ENCODE results near the gene MRE11. TPM values are rescaled to one million over a fixed set of nuclear protein-coding genes. Genes with fewer than 3 reads are reported as not detected.
"Not testable (repeated sequence)": the region's sequence is repeated elsewhere in the genome, so short reads cannot be mapped to it uniquely, and the experiment has no call there.

Gene MRE11
- polyA plus RNA-seq, 1 donor (not counting 4 experiments of a cell fraction or from before 2014, with no cell fraction given): 12.4 TPM

DNA sequence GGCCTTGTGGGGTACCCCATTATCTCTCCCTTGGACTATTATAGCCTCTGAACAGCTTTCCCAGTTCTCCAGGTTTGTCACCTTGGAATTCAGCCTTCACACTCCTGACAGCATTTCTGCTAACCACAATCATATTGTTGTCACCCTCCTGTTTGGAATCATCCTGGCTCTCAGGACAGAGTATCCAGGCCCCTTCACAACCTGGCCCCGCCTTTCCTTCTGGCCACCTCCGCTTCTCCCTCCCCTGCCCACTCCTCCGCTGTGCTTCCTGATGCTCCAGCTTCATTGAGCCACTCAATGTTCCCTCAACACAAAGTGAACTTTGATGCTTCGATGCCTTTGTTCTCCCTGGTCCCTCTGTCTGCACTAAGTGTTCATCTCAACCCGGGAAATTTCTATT is 95.5 kb downstream of the MRE11 start:
- peaks cover 32% of the 10 kb centered on the region for H3K27me3 ChIP-seq (ENCODE audit: control insufficient read depth, extremely low read depth, insufficient read depth, low read length)
- DNase-seq (ENCODE audit: low read depth, low spot score) (no peak), FAIRE-seq (no peak)
- H4K20me1 ChIP-seq (ENCODE audit: control insufficient read depth, extremely low read depth, insufficient read depth, low read length): no peaks in the 10 kb centered on the region
- H3K79me2 ChIP-seq (ENCODE audit: control insufficient read depth, insufficient read depth, low read length): no peaks in the 10 kb centered on the region
- H3K4me2 ChIP-seq (ENCODE audit: control insufficient read depth, extremely low read depth, insufficient read depth, low read depth, low read length): no peak overlapping the region
- H3K27ac ChIP-seq (ENCODE audit: control insufficient read depth, insufficient read depth, low read length): no peak overlapping the region
- no peaks in the 10 kb centered on the region for H3K9me1 ChIP-seq (ENCODE audit: control insufficient read depth, extremely low read depth, insufficient read depth, low read length)
- H3K4me3 ChIP-seq (ENCODE audit: control insufficient read depth in 2 of 3, extremely low read depth in 1 of 3, insufficient read depth in 2 of 3, low read depth in 1 of 3, low read length in 3 of 3): no peak overlapping the region
- dilution Hi-C loops (cut with MboI; ENCODE audit: extremely low pct_ligation_motif_present, low sequenced_read_pairs): no loop called here
- H3K4me1 ChIP-seq (ENCODE audit: control insufficient read depth, extremely low read depth, insufficient read depth, low read length): peaks cover 11% of the 10 kb centered on the region
- no peaks in the 10 kb centered on the region for H3K9me3 ChIP-seq (ENCODE audit: control insufficient read depth, low read depth, low read length)
- H3K9ac ChIP-seq (ENCODE audit: control insufficient read depth, extremely low read depth, insufficient read depth, low read length): no peak overlapping the region
- no peaks in the 10 kb centered on the region for H3K36me3 ChIP-seq (ENCODE audit: control insufficient read depth in 2 of 2, extremely low read depth in 1 of 2, insufficient read depth in 2 of 2, low read length in 2 of 2)
- TF ChIP-seq, protein P1, sequence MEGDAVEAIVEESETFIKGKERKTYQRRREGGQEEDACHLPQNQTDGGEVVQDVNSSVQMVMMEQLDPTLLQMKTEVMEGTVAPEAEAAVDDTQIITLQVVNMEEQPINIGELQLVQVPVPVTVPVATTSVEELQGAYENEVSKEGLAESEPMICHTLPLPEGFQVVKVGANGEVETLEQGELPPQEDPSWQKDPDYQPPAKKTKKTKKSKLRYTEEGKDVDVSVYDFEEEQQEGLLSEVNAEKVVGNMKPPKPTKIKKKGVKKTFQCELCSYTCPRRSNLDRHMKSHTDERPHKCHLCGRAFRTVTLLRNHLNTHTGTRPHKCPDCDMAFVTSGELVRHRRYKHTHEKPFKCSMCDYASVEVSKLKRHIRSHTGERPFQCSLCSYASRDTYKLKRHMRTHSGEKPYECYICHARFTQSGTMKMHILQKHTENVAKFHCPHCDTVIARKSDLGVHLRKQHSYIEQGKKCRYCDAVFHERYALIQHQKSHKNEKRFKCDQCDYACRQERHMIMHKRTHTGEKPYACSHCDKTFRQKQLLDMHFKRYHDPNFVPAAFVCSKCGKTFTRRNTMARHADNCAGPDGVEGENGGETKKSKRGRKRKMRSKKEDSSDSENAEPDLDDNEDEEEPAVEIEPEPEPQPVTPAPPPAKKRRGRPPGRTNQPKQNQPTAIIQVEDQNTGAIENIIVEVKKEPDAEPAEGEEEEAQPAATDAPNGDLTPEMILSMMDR (optimal IDR thresholded peaks at IDR 0.05 in 1 of 3, IDR thresholded peaks at IDR 0.05 in 1 of 3, conservative IDR thresholded peaks at IDR 0.05 in 1 of 3; ENCODE audit: extremely low read depth in 1 of 3, insufficient read depth in 2 of 3, low read length in 3 of 3): no peak
- no peak for TF ChIP-seq EZH2 (IDR thresholded peaks at IDR 0.05; ENCODE audit: low read length)
- H2AFZ ChIP-seq (ENCODE audit: control insufficient read depth, low read length): no peak overlapping the region

DNA sequence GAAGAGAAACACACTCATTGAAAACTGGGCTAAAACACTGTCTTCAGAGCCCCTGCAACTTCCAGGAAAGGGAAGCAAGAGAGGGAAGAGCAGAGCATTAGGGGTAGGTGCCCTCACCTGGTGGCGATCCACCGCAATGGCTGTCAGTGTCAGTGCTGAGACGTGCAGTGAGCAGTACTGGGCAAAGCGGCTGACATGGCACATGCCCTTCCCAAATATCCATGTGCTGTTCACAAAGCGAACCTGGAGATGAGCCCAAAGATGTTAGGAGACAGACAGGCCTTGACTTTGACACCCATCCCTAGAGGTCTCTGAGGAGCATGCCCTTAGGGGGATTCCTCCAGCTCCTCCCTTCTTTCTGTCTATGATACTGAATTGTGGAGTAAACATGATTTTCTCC is 97.4 kb downstream of the MRE11 start:
- dilution Hi-C loops (cut with MboI; ENCODE audit: extremely low pct_ligation_motif_present, low sequenced_read_pairs): no loop called here
- Histone ChIP-seq H3K4me3 (ENCODE audit: control insufficient read depth in 2 of 3, extremely low read depth in 1 of 3, insufficient read depth in 2 of 3, low read depth in 1 of 3, low read length in 3 of 3) (no peak overlapping the region), H2AFZ (ENCODE audit: control insufficient read depth, low read length) (no peak overlapping the region), H3K27me3 (ENCODE audit: control insufficient read depth, extremely low read depth, insufficient read depth, low read length) (peaks cover 27% of the 10 kb centered on the region), H3K9me1 (ENCODE audit: control insufficient read depth, extremely low read depth, insufficient read depth, low read length) (no peaks in the 10 kb centered on the region), H3K79me2 (ENCODE audit: control insufficient read depth, insufficient read depth, low read length) (no peaks in the 10 kb centered on the region), H4K20me1 (ENCODE audit: control insufficient read depth, extremely low read depth, insufficient read depth, low read length) (no peaks in the 10 kb centered on the region), H3K36me3 (ENCODE audit: control insufficient read depth in 2 of 2, extremely low read depth in 1 of 2, insufficient read depth in 2 of 2, low read length in 2 of 2) (no peaks in the 10 kb centered on the region), H3K4me1 (ENCODE audit: control insufficient read depth, extremely low read depth, insufficient read depth, low read length) (peaks cover 5% of the 10 kb centered on the region), H3K9ac (ENCODE audit: control insufficient read depth, extremely low read depth, insufficient read depth, low read length) (no peak overlapping the region), H3K4me2 (ENCODE audit: control insufficient read depth, extremely low read depth, insufficient read depth, low read depth, low read length) (no peak overlapping the region), H3K9me3 (ENCODE audit: control insufficient read depth, low read depth, low read length) (no peaks in the 10 kb centered on the region), H3K27ac (ENCODE audit: control insufficient read depth, insufficient read depth, low read length) (no peak overlapping the region)
- DNase-seq (ENCODE audit: low read depth, low spot score) (no peak), FAIRE-seq (no peak)
- TF ChIP-seq EZH2 (IDR thresholded peaks at IDR 0.05; ENCODE audit: low read length): no peak
- TF ChIP-seq, protein P1 (optimal IDR thresholded peaks at IDR 0.05 in 1 of 3, IDR thresholded peaks at IDR 0.05 in 1 of 3, conservative IDR thresholded peaks at IDR 0.05 in 1 of 3; ENCODE audit: extremely low read depth in 1 of 3, insufficient read depth in 2 of 3, low read length in 3 of 3): no peak

DNA sequence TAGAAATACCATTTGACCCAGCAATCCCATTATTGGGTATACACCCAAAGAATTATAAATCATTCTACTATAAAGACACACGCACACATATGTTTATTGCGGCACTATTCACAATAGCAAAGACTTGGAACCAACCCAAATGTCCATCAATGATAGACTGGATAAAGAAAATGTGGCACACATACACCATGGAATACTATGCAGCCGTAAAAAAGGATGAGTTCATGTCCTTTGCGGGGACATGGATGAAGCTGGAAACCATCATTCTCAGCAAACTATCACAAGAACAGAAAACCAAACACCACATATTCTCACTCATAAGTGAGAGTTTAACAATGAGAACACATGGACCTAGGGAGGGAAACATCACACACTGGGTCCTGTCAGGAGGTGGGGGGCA is 101.7 kb downstream of the MRE11 start:
- H3K36me3 ChIP-seq (ENCODE audit: control insufficient read depth in 2 of 2, extremely low read depth in 1 of 2, insufficient read depth in 2 of 2, low read length in 2 of 2); H3K4me1 ChIP-seq (ENCODE audit: control insufficient read depth, extremely low read depth, insufficient read depth, low read length); H3K4me3 ChIP-seq (ENCODE audit: control insufficient read depth in 2 of 3, extremely low read depth in 1 of 3, insufficient read depth in 2 of 3, low read depth in 1 of 3, low read length in 3 of 3); H3K9me1 ChIP-seq (ENCODE audit: control insufficient read depth, extremely low read depth, insufficient read depth, low read length); H3K27ac ChIP-seq (ENCODE audit: control insufficient read depth, insufficient read depth, low read length); H4K20me1 ChIP-seq (ENCODE audit: control insufficient read depth, extremely low read depth, insufficient read depth, low read length); H3K9me3 ChIP-seq (ENCODE audit: control insufficient read depth, low read depth, low read length); H3K4me2 ChIP-seq (ENCODE audit: control insufficient read depth, extremely low read depth, insufficient read depth, low read depth, low read length); H3K9ac ChIP-seq (ENCODE audit: control insufficient read depth, extremely low read depth, insufficient read depth, low read length); H2AFZ ChIP-seq (ENCODE audit: control insufficient read depth, low read length); H3K27me3 ChIP-seq (ENCODE audit: control insufficient read depth, extremely low read depth, insufficient read depth, low read length); FAIRE-seq; DNase-seq (ENCODE audit: low read depth, low spot score); dilution Hi-C loops (cut with MboI; ENCODE audit: extremely low pct_ligation_motif_present, low sequenced_read_pairs); H3K79me2 ChIP-seq (ENCODE audit: control insufficient read depth, insufficient read depth, low read length): not testable (repeated sequence)
